B cell (primary cell): ENCODE data around the gene ATAD1. TPM values are rescaled to one million over a fixed set of nuclear protein-coding genes. Genes with fewer than 3 reads are reported as not detected.

Experiments
- ATAC-seq: fragments of 200-7000 bp; cut with Tn5 transposase; one replicate; pipeline ENCODE4 v1.10.0; 2021; ENCODE audit warnings: low read depth, mild to moderate bottlenecking, moderate number of reproducible peaks, moderate library complexity
- CTCF ChIA-PET: fragments of 350-600 bp; sonication (Branson Sonifier 250); formaldehyde crosslinking; loops from one replicate; lab custom pipeline; 2021; ENCODE audit warnings: antibody characterized with exemption, inconsistent platforms; lab: Charles Lee
- POLR2A ChIA-PET: fragments of 350-600 bp; sonication (Branson Sonifier 250); formaldehyde crosslinking; loops from one replicate; lab custom pipeline; 2021; ENCODE audit warnings: antibody characterized with exemption; lab: Charles Lee
- DNase-seq: peaks from one replicate; pipeline ENCODE4 v3.0.0; 2013
- H2AFZ ChIP-seq: 2 replicates; pipeline ENCODE4 v1.6.1; 2012; ENCODE audit warnings: mild to moderate bottlenecking, low read depth, low read length; ENCODE audit not compliant: insufficient read depth, poor library complexity, severe bottlenecking
- H3K27ac ChIP-seq, 2 donors: 1 replicate in 1 of 2; 2 replicates in 1 of 2; pipeline ENCODE4 v1.5.1; 2012 to 2013; ENCODE audit warnings: low read length in 2 of 2, mild to moderate bottlenecking in 2 of 2, moderate library complexity in 1 of 2
- H3K27me3 ChIP-seq, 4 experiments: fragments of 200-600 bp in 1 of 4; sonication (generic) in 1 of 4; replicated peaks in 1 of 4; 1 replicate in 2 of 4; 2 replicates in 2 of 4; pipeline versions ENCODE4 v1.6.1 to v1.7.0; 2013 to 2016; ENCODE audit warnings: low read length in 3 of 4, mild to moderate bottlenecking in 2 of 4, mixed read lengths in 1 of 4, moderate library complexity in 1 of 4; ENCODE audit not compliant: insufficient read depth in 4 of 4, control insufficient read depth in 3 of 4; ENCODE audit errors: control extremely low read depth in 1 of 4
- H3K36me3 ChIP-seq, 2 experiments: replicated peaks in 1 of 2; 1 replicate in 1 of 2; 2 replicates in 1 of 2; pipeline versions ENCODE4 v1.6.1 to v1.7.1; 2013; ENCODE audit warnings: low read length in 1 of 2; ENCODE audit not compliant: insufficient read depth in 2 of 2, control insufficient read depth in 1 of 2; ENCODE audit errors: control extremely low read depth in 1 of 2, extremely low read depth in 1 of 2
- H3K4me1 ChIP-seq, 2 donors: fragments of 200-600 bp in 1 of 2; sonication (generic) in 1 of 2; 1 replicate in 1 of 2; 2 replicates in 1 of 2; pipeline versions ENCODE4 v1.5.1 to v1.6.1; 2013 to 2017; ENCODE audit warnings: low read length in 2 of 2; ENCODE audit not compliant: control insufficient read depth in 2 of 2, insufficient read depth in 2 of 2
- H3K4me2 ChIP-seq: replicated peaks from 2 replicates; pipeline ENCODE3; 2012; ENCODE audit warnings: mild to moderate bottlenecking, low read depth, low read length; ENCODE audit not compliant: poor library complexity, severe bottlenecking
- H3K4me3 ChIP-seq, 5 experiments: fragments of 200-600 bp in 1 of 5; sonication (generic) in 1 of 5; 1 replicate in 3 of 5; 2 replicates in 2 of 5; pipeline versions ENCODE4 v1.5.1 to v1.7.0; 2011 to 2016; ENCODE audit warnings: low read length in 4 of 5, mild to moderate bottlenecking in 4 of 5, low read depth in 2 of 5, control low read depth in 1 of 5, moderate library complexity in 1 of 5; ENCODE audit not compliant: insufficient read depth in 1 of 5; ENCODE audit errors: control extremely low read depth in 1 of 5, extremely low read depth in 1 of 5
- H3K79me2 ChIP-seq: fragments of 200-600 bp; sonication (generic); one replicate; pipeline ENCODE4 v1.6.0; 2016; ENCODE audit warnings: low read length; ENCODE audit not compliant: control insufficient read depth, insufficient read depth
- H3K9ac ChIP-seq: fragments of 200-600 bp; sonication (generic); 2 replicates; pipeline ENCODE4 v1.6.1; 2017; ENCODE audit warnings: mild to moderate bottlenecking, low read length, moderate library complexity
- H3K9me3 ChIP-seq, 3 donors: one replicate each; pipeline versions ENCODE4 v1.6.1 to v1.7.1; 2013; ENCODE audit warnings: low read length in 2 of 3; ENCODE audit not compliant: control insufficient read depth in 2 of 3, insufficient read depth in 1 of 3; ENCODE audit errors: control extremely low read depth in 1 of 3
- H4K20me1 ChIP-seq: 2 replicates; pipeline ENCODE4 v1.6.0; 2012; ENCODE audit warnings: mild to moderate bottlenecking, low read length; ENCODE audit not compliant: insufficient read depth, control insufficient read depth, poor library complexity, severe bottlenecking
- H3K27ac Mint-ChIP-seq: one replicate; pipeline ENCODE4 v1.8.0; 2021; ENCODE audit warnings: mixed read lengths
- H3K27me3 Mint-ChIP-seq: one replicate; pipeline ENCODE4 v1.8.0; 2021; ENCODE audit warnings: mixed read lengths
- H3K4me1 Mint-ChIP-seq: one replicate; pipeline ENCODE4 v1.8.0; 2021; ENCODE audit warnings: mixed read lengths
- H3K4me3 Mint-ChIP-seq: one replicate; pipeline ENCODE4 v1.8.0; 2021; ENCODE audit warnings: mixed read lengths
- H3K9me3 Mint-ChIP-seq: one replicate; pipeline ENCODE4 v1.8.0; 2022; ENCODE audit warnings: mixed read lengths; ENCODE audit not compliant: insufficient read depth
- CTCF ChIP-seq: fragments of 200-600 bp; IDR thresholded peaks from one replicate; pipeline ENCODE4 v1.8.0; 2022; ENCODE audit warnings: antibody characterized with exemption, mild to moderate bottlenecking
- EZH2 ChIP-seq: IDR thresholded peaks from 2 replicates; pipeline ENCODE4 v1.6.1; 2012; ENCODE audit warnings: borderline replicate concordance, low read depth, mild to moderate bottlenecking, moderate library complexity, low read length; ENCODE audit not compliant: insufficient read depth, poor library complexity, severe bottlenecking
- WGBS: methylation state at CpG from one replicate; pipeline ENCODE4 v1.1.5; 2013; ENCODE audit warnings: missing lambda C conversion rate; ENCODE audit not compliant: insufficient coverage; 5-methylcytosine and 5-hydroxymethylcytosine counted together
- intact Hi-C: fragments of 100-400 bp; cut with micrococcal nuclease; formaldehyde crosslinking; loops from one replicate; pipeline ENCODE4 v1.10.0; 2022
- polyA plus RNA-seq: library from polyadenylated mRNA; depleted of rRNA; stranded (reverse); fragments of >200 nt; gene quantifications from 2 replicates; pipeline ENCODE4 v1.2.3, GENCODE V29; 2012
- total RNA-seq, 2 donors: library from RNA; stranded (reverse); fragments of 120-200 nt in 1 of 2; gene quantifications; 1 replicate in 1 of 2; 2 replicates in 1 of 2; pipeline versions ENCODE4 v1.2.3 to v1.2.4, GENCODE V29; 2013 to 2022

The ATAD1 gene
- total and polyA plus RNA-seq, 2 donors (not counting 1 experiment from before 2014, with no cell fraction given), result 6.1 to 44.9 TPM

GRCh38 chr10:87759551-87759950 lies 58.5 kb downstream of the ATAD1 start:
- TF ChIP-seq EZH2 (no peak), CTCF (no peak)
- H3K4me1 Mint-ChIP-seq, result peaks cover 3% of the 10 kb centered on the region
- H3K4me3 Mint-ChIP-seq, result no peak overlapping the region
- H3K27me3 Mint-ChIP-seq, result no peaks in the 10 kb centered on the region
- Histone ChIP-seq H3K27ac (no peak overlapping the region), H2AFZ (no peak overlapping the region), H3K4me1 (no peaks in the 10 kb centered on the region), H3K9me3 (no peaks in the 10 kb centered on the region), H3K9ac (no peak overlapping the region), H4K20me1 (no peaks in the 10 kb centered on the region), H3K36me3 (peaks cover 0 to 30% of the 10 kb centered on the region in 2 experiments), H3K4me2 (no peak overlapping the region), H3K79me2 (no peaks in the 10 kb centered on the region), H3K4me3 (no peak overlapping the region), H3K27me3 (no peaks in the 10 kb centered on the region)
- no peaks in the 10 kb centered on the region for H3K9me3 Mint-ChIP-seq
- CTCF ChIA-PET, result interaction anchor here (2.2 kb wide), 1 partner anchor 9 kb away, joined by 10 read pairs; no protein-coding TSS in a partner anchor
- no peak overlapping the region for H3K27ac Mint-ChIP-seq
- POLR2A ChIA-PET, result no interaction called here
- intact Hi-C loops, result no loop called here
- DNase-seq (no peak), ATAC-seq (no peak)

GRCh38 chr10:87757685-87758084 lies 60.3 kb downstream of the ATAD1 start:
- Histone ChIP-seq H3K27me3 (no peaks in the 10 kb centered on the region), H3K4me3 (no peak overlapping the region), H2AFZ (no peak overlapping the region), H3K9ac (no peak overlapping the region), H3K27ac (no peak overlapping the region), H3K79me2 (no peaks in the 10 kb centered on the region), H3K36me3 (peaks cover 3 to 31% of the 10 kb centered on the region in 2 experiments), H3K4me2 (no peak overlapping the region), H3K4me1 (no peaks in the 10 kb centered on the region), H3K9me3 (no peaks in the 10 kb centered on the region), H4K20me1 (no peaks in the 10 kb centered on the region)
- TF ChIP-seq CTCF, result no peak
- TF ChIP-seq EZH2, result no peak
- H3K4me1 Mint-ChIP-seq, result peaks cover 3% of the 10 kb centered on the region
- no peaks in the 10 kb centered on the region for H3K27me3 Mint-ChIP-seq
- ChIA-PET CTCF (interaction anchor here (1.4 to 1.8 kb wide), 2 partner anchors 9 to 15 kb away, joined by 4 to 6 read pairs; no protein-coding TSS in a partner anchor), POLR2A (no interaction called here)
- intact Hi-C loops, result no loop called here
- no peak for DNase-seq
- WGBS, result no CpG with 5 or more reads among the region's 1 CpG
- no peak overlapping the region for H3K27ac Mint-ChIP-seq
- no peaks in the 10 kb centered on the region for H3K9me3 Mint-ChIP-seq
- no peak for ATAC-seq
- no peak overlapping the region for H3K4me3 Mint-ChIP-seq
